HG03135 (cell line): Measurements from ENCODE around the gene TMEM132C.

ENCODE experiments used
- ATAC-seq: cut with Tn5 transposase; IDR thresholded peaks from one replicate; pipeline ENCODE4 v1.9.1; 2021; ENCODE audit warnings: mild to moderate bottlenecking, moderate library complexity; ENCODE audit not compliant: unreplicated experiment

Gene TMEM132C

DNA sequence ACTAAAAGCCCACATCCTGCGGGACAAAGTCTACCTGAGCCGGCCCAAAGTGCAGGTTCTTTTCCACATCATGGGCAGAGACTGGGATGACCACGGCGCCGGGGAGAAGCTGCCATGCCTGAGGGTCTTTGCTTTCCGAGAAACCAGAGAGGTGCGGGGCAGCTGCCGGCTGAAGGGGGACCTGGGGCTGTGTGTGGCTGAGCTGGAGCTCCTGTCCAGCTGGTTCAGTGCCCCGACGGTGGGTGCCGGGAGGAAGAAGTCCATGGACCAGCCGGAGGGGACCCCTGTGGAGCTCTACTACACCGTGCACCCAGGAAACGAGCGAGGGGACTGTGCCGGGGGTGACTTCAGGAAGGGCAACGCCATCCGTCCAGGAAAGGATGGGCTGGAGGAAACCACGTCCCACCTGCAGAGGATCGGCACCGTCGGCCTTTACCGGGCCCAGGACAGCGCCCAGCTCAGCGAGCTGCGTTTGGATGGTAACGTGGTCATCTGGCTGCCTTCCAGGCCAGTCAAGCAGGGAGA is 148.1 kb downstream of the TMEM132C start:
- no peak for ATAC-seq

DNA sequence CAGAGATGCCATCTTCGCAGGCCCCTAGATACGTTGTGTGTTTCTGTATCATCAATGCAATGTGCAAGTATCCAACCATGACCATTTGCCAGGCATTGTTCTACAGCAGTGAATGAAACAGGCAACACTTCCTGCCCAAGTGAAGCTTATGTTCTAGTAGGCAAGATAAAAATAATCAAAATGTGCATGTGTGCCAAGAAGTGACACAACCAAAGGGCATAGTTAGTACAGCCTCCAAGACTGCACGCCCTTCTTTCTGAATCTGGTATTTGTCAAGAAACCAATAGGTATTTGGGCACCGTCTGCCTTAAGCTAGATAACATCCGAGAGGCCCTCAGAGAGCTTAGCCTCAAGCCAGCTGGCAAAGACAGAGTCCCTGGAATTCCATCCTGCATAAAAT is 152.0 kb downstream of the TMEM132C start:
- ATAC-seq, result no peak

DNA sequence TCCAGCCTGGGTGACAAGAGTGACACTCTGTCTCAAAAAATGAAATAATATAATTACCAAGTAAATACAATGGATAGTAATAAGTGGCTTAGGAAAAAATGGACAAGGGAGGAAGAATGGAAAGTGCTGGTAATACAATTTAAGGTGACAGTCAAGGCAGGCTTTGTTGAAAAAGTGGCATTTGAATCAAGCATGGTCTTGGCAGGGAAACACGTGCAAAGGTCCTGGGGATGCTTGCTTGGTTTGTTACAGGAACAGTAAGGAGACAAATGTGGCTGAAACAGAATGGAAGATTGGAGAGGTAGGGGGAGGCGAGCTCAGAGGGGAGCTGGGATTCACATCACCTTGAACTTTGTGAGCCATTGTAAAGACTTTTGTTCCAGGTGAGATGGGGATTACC is 153.2 kb downstream of the TMEM132C start:
- ATAC-seq, result no peak

DNA sequence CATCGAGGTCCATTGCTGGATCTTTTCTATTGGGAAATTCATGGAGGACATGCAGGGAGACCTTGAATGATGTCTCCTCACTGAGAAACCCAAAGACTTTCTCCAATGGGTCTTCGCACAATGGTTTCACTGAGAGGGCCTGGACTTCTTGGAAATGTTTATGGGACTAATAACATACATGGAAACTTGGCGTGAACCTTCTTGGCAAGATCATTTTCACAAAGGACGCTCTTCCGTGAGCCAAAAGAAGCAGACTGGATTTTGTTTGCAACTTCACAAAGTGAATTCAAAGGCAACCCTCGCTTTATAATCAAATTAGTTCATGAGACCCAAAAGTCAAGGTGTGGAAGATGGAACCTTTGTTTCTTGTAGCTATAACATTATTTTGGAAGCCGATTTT is 154.4 kb downstream of the TMEM132C start:
- no peak for ATAC-seq

DNA sequence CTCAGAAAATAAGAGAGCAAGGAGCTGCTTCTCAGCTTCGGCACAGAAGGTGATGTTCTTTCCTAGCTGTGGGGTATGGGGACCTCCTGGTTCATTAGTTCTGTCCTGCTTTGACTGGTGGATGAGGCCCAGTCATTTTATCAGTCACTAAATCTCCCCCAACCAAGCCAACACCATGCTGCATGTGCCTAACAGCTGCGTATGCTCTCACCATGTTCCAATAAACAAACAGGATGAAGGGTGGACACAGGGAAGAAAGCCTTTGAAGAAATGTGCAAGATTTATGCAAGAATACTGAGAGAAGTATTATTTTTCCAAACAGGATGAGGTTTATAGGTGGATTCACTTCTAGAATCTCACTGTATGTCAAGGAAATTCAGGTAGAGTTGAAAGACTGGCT is 156.2 kb downstream of the TMEM132C start:
- no peak for ATAC-seq

DNA sequence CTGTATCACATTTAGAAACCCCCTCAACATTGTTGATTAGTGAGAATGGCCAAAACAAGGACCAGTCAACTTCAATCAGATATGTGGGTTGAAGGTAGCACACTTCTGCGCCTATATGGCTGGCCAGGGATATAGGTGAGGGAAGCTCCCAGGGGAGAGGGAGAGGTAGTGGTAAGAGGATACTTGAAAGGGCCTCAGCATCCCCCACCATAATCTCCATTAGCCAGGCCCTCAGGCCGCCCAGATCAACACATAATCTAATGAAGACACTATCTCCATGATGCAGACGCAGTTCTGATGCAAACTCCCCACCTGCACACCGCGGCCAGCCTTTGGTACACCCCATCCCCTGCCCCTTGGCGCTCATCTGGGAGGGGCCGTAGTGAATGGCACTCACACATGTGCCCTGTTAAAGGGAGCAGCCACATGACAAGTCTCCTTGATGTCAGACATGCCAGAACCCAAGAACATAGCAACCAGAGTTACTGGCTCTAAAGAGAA is 158.0 kb downstream of the TMEM132C start:
- no peak for ATAC-seq

DNA sequence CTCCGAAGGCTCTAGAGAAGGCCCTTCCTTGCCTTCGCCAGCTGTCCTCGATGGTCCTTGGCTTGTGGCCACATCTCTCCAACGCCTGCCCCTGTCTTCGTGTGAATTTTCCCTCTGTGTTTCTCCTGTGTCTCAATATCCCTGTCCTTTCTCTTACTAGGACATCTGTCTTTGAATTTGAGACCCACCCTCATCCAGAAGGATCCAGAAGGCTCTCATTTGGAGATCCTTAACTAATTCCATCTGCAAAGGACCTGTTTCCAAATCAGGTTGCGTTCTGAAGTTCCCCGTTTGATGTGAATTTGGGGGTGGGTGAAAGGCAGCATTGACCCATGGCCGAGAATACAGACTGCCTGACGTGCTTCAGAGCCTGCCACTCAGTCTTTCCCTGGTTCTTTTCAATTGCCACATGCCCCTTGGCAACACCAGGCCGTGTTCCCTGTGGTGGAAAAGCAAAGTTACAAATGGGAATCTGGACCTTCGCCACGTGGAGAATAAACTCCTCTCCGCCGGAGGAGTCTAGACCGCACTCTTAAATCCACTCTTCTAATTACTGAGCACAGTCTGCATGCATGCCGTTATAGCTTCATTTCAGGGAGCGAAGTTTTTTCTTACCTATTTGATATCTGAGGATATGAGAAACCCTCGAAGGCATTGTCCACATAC is 158.8 kb downstream of the TMEM132C start:
- ATAC-seq, result no peak

DNA sequence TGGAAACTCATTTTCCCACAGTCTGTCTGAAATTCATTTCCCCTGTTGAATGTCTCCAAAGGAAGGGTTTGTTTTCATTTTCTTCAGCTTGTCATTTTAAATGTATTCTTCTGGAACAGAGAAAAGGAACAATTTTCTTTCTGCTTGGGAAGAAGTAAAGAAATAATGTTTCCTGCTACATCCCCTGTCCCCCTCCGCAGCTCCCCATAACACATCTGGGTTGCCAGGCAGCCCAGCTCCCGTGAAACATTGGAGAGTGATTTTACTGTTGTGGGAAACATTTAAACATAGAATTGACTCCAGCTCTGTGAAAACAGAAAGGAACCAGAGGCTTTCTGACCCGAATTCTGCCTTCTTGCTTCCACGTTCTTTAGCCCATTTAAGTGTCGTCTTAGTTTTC is 159.5 kb downstream of the TMEM132C start:
- ATAC-seq, result no peak

DNA sequence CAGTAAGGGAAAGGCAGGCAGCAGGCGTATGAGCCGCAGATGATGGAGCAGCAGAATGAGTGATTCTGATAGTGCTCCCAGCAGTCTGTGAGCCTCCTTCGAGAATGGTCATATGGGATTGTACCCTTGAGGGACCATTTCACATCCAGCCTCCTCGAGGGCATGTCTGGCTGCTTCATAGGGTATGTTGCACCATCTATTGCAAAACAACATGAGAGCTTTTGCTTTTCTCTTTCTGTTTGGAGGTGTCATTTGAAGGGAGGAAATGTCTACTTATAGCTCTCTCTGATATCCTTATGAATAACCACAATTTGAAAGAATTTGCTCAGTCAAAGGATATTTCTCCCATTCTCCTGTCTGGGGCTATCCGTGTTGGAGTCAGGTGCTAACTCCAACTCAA is 172.8 kb downstream of the TMEM132C start:
- no peak for ATAC-seq

DNA sequence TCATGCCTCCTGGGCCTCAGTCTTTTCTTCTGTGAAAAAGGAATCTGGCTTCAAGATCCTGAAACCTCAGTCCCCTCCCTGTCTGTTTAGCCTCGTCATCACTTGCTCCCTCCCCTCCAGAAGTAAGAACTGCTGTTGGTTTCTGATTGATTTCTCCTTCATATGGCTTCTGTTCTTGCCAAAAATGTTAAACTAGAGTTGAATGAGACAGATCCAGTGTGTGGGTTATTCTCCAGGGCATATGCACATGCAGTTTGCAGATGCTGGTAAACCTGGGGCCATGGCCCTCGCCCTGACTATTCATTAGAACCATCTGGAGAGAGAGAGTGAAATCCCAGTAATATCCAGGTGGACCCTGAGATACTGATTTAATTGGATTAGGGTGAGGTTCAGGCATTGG is 175.1 kb downstream of the TMEM132C start:
- no peak for ATAC-seq

DNA sequence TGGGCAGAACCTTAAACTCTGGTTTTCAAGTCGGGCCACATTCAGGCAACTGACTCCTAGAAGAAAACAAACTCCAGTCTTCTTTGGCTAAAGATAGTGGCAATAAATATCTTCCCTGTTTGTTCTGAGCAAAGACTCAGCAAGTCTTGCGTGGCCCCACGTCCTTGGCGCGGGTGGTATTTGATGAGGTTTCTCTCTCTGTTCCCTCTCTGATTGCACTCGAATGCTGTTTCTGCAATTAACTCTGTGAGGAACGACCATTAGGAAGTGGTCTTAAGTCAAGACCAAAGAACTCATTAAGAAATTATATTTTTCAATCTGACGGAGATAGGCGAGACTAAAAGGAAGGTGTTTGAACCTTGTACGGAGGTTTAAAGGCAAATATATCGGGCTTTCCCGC is 177.6 kb downstream of the TMEM132C start:
- no peak for ATAC-seq

DNA sequence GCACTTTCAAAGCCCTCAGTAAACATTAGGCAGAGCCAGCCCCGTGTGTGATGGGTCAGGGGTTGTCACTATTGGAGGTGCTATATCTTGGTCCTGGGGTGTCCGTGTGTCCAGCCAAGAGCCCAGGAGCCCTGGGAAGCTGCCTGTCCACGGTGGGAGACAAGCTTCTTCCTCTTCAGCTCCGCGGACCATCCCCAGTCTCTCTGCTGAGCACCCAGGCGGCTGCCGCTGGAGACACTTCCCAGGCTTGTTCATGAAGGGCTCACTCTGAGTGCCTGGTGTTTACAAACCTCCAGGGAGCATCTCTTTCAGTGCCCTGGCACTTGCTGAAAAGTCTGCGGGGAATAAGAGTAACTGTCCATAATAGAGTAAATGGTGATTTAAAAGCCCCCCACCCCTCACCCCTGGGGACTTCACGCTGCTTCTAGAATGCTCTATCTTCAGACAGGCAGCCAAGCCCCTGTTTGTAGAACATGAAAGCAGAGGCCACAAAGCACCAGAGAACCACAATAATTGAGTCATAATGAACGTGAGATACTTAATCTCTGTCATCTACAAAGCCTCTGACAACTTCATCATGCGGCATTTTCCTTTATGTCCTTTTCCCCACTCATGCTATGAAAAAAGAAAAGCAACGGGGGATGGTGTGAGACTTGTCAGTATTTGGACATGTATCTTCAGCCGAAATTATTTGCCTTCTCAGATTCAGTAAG is 178.6 kb downstream of the TMEM132C start:
- no peak for ATAC-seq

DNA sequence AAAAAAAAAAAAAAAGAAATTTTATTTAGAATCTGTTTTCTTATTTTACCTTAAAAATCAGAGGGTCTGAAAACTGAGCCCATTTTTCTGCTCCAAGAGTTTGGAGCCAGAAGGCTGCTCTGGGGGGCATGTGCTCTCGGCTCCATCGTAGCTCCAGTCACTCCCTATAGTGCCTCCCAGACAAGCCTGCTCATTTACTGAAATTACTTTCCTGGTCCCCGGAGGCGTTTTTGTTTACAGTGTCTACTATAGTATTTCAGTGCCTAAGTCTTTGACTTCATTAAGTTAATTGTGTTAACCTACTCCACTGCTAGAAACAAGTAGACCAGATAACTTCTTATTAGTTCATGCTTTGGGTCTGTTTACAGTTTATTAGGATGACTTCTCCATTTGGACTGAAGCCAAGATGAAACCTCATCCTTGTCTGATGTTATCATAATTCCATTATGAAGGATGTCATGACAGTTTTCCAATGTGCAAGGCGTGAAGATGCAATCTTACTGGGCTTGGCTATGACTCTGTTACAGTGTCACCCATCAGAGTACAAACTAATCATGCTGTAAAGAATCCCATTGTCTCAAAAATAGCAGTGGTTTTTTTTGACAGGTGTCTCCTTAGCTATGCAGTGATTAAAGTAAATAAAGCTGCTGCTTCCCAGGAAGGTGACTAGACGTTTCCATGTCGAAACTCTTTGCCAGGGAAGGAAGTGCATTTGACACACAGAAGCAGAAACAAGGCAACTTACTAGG is 182.3 kb downstream of the TMEM132C start:
- ATAC-seq, result no peak

DNA sequence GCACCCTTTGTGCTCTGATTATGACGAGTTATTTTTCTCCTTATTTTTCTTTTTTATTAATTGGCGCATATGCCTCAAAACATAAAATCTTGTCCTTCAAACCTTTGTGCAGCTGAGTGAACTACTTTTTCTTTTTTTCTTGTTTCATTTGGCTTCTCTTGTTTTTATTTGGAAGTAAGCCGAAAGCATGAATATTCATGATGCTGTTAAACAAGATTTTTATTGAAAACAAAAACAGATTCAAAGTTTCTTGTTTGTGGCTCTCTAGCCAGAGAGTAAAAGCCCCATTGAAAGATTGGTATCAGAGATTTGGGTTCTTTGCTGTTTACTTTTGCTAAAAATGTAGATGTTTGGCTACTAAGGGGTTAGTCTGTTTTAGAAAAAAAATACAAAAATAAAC is 183.8 kb downstream of the TMEM132C start:
- ATAC-seq, result no peak

DNA sequence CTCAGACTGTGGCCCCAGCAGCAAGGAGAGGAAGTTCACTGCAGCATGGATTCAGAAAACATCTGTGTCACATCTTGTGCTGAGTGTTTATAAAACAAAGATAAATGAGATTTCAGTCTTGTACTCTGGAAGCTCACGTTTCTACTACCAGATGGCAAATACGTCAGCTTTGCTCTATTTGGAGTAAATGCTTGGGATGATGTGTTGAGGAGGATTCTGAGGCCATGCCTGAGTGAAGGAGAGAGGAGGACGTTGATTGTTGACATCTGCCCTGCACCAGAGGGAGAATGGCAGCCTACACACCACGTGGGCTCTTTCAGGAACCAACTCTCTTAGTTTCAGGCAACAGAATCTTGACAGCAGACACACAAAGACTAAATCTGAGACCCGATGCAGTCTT is 188.9 kb downstream of the TMEM132C start:
- no peak for ATAC-seq

DNA sequence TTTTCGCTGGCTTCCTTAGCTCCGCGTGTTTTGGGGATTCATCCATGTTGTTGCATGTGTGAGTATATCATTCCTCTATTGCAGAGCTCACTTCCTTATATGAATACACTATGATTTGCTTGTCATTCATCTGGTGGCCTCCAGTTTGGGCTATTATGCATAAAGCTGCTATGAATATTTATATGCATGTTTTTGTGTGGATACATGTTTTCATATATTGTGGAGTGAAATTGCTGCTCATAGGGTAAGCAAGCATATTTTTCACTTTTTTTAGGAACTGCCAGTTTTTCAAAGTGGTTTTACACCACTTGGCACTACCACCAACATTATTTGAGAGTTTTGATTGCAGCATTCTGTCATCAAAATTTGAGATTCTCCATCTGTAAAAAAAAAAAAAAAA is 190.0 kb downstream of the TMEM132C start:
- no peak for ATAC-seq

DNA sequence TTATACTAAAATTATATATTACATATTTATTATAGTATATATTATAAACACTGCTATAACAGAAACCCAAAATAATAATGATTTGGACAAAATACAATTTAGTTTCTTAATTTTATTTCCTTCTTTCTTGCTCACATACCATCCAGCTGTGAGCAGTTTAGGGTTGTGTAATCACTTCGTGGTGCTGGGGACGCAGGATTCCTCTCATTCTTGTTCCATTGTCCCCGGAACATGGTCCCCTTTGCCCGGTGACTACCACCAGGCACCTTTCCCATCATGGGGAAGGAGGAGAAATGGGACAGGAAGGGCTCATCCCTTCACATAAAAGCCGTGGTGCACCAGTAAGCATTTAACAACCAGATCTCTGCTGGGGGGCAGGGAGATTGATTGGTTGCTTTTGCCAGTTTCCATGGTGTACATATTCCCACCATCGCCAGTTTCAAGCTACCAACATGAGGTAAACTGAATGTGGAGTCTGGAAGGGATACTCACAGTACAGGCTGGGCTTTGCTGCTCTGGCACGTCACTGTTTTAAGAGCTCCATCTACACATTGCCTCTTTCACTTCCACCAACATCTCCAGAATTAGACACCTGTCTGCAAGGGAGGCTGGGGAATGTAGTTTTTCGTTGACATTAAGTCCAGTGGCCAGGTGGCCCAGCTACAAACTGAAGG is 191.5 kb downstream of the TMEM132C start:
- no peak for ATAC-seq

DNA sequence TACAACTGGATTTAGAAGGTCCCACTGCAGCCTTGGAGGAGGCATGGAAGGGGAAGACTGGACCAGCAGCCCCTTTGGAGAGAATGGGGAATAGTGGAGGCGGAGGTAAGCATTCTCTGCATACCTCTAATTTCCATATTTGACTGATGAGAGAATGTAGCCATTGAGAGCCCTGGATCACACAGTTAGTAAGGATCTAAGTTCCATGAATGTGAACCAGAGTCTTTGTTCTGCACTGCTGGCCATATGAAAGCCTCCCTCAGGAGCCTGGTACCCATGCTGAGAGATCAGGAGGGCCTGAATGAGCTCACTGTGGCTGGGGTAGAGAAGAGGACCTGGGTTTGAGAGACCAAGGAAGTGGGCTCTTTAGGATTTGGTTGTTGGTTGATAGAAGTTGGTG is 192.1 kb downstream of the TMEM132C start:
- no peak for ATAC-seq

DNA sequence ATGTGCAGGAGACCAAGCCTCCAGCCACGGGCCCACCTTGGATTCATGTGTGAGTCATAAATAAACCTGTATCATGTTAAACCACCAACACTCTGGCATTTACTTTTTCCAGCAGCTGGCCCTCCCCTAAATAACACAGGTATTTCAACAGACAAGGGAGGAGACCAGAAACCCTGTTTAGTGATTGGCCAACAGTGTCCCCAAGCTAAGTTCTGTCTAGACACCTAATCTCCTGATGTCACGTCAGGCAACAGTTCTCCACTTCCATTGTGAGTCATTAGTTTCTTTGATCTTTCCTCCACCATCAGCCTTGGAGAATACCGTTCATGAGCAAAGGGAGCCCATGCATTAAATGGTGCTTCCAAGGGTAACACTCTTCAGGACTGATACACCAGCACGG is 196.9 kb downstream of the TMEM132C start:
- no peak for ATAC-seq

DNA sequence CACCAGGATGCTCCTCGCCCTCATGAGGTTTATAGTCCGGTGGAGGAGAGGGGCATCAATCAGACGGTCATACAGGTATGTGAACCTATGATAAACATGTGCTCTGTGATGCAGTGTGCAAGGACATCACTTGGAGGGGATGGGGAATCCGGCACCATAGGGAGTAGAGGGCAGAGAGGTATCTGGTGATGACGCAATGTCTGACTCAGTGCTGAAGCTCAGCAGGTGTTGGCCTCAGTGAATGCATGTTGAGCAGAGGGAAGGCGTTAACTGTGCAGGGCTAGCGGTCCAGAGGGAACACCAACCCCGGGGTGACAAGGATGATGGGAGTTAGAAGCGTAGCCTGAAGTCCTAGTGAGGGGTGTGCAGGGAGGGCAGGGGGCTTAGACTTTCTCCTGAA is 200.9 kb downstream of the TMEM132C start:
- no peak for ATAC-seq

DNA sequence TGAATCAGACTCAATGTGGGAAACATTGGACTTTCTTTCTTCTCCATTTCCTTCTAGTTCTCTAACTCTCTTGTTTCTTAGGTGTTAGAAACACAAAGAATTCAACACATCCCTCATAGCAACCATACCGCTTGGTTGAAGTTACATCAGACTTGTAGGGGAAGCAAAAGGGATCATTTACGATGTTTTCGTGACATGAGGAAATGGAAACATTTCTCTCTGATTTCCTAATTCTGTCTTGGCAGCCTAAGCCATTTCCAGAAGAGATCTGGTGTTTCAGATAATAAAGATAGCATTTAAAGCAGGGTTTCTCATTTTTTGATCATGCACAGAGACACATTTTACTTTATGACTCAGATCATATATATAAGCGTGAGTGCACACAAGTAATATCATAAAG is 202.0 kb downstream of the TMEM132C start:
- no peak for ATAC-seq
